Ascending aorta (tissue), 2 donors: ENCODE data around the gene NCOA5. TPM values are rescaled to one million over a fixed set of nuclear protein-coding genes. Genes with fewer than 3 reads are reported as not detected.

Source experiments
- DNase-seq, 2 donors: peaks; one replicate each; pipeline ENCODE4 v3.0.0-alpha.2; 2019; ENCODE audit warnings: low spot score in 2 of 2
- H3K27ac ChIP-seq, 2 donors: fragments of 200-600 bp; sonication (generic); one replicate each; pipeline ENCODE4 v1.5.1; 2016 to 2017; ENCODE audit warnings: mild to moderate bottlenecking in 1 of 2
- H3K27me3 ChIP-seq: fragments of 200-600 bp; sonication (generic); one replicate; pipeline ENCODE4 v1.5.1; 2017
- H3K36me3 ChIP-seq, 2 donors: fragments of 200-600 bp; sonication (generic); one replicate each; pipeline ENCODE4 v1.5.1; 2016
- H3K4me1 ChIP-seq, 2 donors: fragments of 200-600 bp; sonication (generic); one replicate each; pipeline ENCODE4 v1.5.1; 2016 to 2017; ENCODE audit warnings: mild to moderate bottlenecking in 1 of 2
- H3K4me3 ChIP-seq, 2 donors: fragments of 200-600 bp; sonication (generic); one replicate each; pipeline ENCODE4 v1.5.1; 2016 to 2017; ENCODE audit warnings: mild to moderate bottlenecking in 1 of 2
- H3K9me3 ChIP-seq, 2 donors: fragments of 200-600 bp; sonication (generic); one replicate each; pipeline ENCODE4 v1.5.1; 2016
- intact Hi-C: fragments of 100-400 bp; cut with DNase I; formaldehyde crosslinking; loops from one replicate; pipeline ENCODE4 v1.15.1; 2023
- total RNA-seq: library from RNA; depleted of rRNA; stranded (reverse); fragments of >200 nt; gene quantifications from one replicate; pipeline ENCODE4 v1.1.0, GENCODE V29; 2016
- TF ChIP-seq, protein P1 (sequence below), 3 experiments: fragments of 200-600 bp in 2 of 3; fragments of 450-650 bp in 1 of 3; sonication (generic) in 2 of 3; IDR thresholded peaks; one replicate each; pipeline ENCODE4 v1.5.1; 2016 to 2019; ENCODE audit warnings: antibody characterized with exemption in 3 of 3, mild to moderate bottlenecking in 1 of 3, moderate library complexity in 1 of 3

Gene NCOA5
- total RNA-seq, 1 donor from 2014 or later, result 70.4 TPM

DNA sequence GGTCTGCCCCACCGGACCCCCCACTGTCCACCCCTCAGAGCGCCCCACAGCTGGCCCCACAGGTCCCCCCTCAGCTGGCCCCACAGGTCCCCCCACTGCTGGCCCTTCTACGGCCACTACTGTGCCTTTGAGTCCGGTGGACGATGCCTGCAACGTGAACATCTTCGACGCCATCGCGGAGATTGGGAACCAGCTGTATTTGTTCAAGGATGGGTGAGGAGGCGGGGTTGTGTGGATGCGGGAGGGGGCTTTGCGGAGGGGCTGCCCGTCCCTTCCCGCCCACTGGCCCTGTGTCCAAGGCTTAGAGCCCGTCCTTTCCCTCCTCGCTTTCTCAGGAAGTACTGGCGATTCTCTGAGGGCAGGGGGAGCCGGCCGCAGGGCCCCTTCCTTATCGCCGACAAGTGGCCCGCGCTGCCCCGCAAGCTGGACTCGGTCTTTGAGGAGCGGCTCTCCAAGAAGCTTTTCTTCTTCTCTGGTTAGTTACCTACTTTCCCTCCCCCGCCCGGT lies 76.4 kb downstream of the NCOA5 start:
- DNase-seq, result no peak
- TF ChIP-seq, protein P1, sequence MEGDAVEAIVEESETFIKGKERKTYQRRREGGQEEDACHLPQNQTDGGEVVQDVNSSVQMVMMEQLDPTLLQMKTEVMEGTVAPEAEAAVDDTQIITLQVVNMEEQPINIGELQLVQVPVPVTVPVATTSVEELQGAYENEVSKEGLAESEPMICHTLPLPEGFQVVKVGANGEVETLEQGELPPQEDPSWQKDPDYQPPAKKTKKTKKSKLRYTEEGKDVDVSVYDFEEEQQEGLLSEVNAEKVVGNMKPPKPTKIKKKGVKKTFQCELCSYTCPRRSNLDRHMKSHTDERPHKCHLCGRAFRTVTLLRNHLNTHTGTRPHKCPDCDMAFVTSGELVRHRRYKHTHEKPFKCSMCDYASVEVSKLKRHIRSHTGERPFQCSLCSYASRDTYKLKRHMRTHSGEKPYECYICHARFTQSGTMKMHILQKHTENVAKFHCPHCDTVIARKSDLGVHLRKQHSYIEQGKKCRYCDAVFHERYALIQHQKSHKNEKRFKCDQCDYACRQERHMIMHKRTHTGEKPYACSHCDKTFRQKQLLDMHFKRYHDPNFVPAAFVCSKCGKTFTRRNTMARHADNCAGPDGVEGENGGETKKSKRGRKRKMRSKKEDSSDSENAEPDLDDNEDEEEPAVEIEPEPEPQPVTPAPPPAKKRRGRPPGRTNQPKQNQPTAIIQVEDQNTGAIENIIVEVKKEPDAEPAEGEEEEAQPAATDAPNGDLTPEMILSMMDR (IDR thresholded peaks at IDR 0.05), result no peak
- Histone ChIP-seq H3K27ac (no peak overlapping the region), H3K36me3 (no peaks in the 10 kb centered on the region), H3K4me1 (peaks cover 0 to 3% of the 10 kb centered on the region in 2 donors), H3K27me3 (peaks cover 22% of the 10 kb centered on the region), H3K9me3 (no peaks in the 10 kb centered on the region), H3K4me3 (no peak overlapping the region)
- intact Hi-C loops, result no loop called here

DNA sequence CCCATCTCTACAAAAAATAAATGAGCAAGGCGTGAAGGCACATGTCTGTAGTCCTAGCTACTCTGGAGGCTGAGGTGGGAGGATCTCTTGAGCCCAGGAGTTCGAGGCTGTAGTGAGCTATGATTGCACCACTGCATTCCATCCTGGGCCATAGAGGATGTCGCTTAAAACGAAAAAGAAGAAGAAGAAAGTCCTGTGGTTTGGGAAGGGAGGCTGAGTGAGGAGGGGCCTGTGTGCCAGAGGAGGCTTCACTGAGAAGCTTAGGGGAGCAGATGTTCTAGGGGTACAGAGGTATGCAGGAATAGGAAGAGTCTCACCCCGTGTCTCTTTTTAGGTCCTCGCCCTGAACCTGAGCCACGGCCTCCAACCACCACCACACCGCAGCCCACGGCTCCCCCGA lies 76.8 kb downstream of the NCOA5 start:
- Histone ChIP-seq H3K4me3 (no peak overlapping the region), H3K27ac (no peak overlapping the region), H3K27me3 (peaks cover 22% of the 10 kb centered on the region), H3K4me1 (peaks cover 0 to 3% of the 10 kb centered on the region in 2 donors), H3K36me3 (no peaks in the 10 kb centered on the region), H3K9me3 (no peaks in the 10 kb centered on the region)
- TF ChIP-seq, protein P1 (IDR thresholded peaks at IDR 0.05), result no peak
- no peak for DNase-seq
- intact Hi-C loops, result no loop called here

DNA sequence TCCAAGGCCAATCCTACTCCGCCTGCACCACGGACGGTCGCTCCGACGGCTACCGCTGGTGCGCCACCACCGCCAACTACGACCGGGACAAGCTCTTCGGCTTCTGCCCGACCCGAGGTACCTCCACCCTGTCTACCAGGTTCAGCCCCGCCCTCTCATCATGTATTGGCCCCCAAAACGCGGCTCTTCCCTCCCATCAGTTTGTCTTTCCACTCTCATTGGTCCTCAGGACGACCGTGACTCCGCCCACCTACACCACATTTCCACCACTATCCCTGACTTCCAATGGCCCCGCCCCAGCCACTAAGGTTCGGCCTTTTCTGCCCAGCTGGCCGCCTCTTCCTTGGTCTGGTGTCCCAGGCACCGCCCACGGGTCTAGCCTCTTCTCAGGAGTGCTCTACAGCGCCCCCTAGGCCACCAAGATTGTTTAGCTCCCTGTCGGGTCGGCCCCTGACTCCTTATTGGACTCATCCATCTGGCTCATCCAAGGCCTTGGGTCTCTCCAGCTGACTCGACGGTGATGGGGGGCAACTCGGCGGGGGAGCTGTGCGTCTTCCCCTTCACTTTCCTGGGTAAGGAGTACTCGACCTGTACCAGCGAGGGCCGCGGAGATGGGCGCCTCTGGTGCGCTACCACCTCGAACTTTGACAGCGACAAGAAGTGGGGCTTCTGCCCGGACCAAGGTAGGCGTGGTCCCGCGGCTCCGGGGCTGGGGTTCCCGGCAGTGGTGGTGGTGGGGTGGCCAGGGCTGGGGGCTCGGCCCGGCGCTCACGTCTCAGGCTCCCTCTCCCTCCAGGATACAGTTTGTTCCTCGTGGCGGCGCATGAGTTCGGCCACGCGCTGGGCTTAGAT lies 77.9 kb downstream of the NCOA5 start:
- TF ChIP-seq, protein P1 (IDR thresholded peaks at IDR 0.05), result no peak
- H3K27ac ChIP-seq, result no peak overlapping the region
- intact Hi-C loops, result no loop called here
- peaks cover 0 to 3% of the 10 kb centered on the region in 2 donors for H3K4me1 ChIP-seq
- no peaks in the 10 kb centered on the region for H3K9me3 ChIP-seq
- no peaks in the 10 kb centered on the region for H3K36me3 ChIP-seq
- peaks cover 22% of the 10 kb centered on the region for H3K27me3 ChIP-seq
- peak in 1 of 2 donors; percentile 44 for DNase-seq
- H3K4me3 ChIP-seq, result no peak overlapping the region

Other genes with a start within 250 kb of the NCOA5 start
- 34.4 TPM for gene ACOT8, start 232.6 kb downstream of the NCOA5 start, total RNA-seq
- 6.8 TPM for gene ZSWIM3, start 232.3 kb downstream of the NCOA5 start, total RNA-seq
- gene ZSWIM1, start 208.7 kb downstream of the NCOA5 start, total RNA-seq, result 3.5 TPM
- 32.8 TPM for gene SPATA25, start 202.3 kb downstream of the NCOA5 start, total RNA-seq
- gene NEURL2, start 198.8 kb downstream of the NCOA5 start, total RNA-seq, result 4.0 TPM
- 82.0 TPM for gene CTSA, start 198.6 kb downstream of the NCOA5 start, total RNA-seq
- 909 TPM for gene PLTP, start 177.8 kb downstream of the NCOA5 start, total RNA-seq
- gene PCIF1, start 155.3 kb downstream of the NCOA5 start, total RNA-seq, result 45.7 TPM
- gene ZNF335, start 117.8 kb downstream of the NCOA5 start, total RNA-seq, result 27.8 TPM
- not detected for gene MMP9, start 81.1 kb downstream of the NCOA5 start, total RNA-seq
- not detected for gene SLC12A5, start 60.7 kb downstream of the NCOA5 start, total RNA-seq
- gene CD40, start 28.4 kb upstream of the NCOA5 start, total RNA-seq, result 34.7 TPM
- gene CDH22, start 218.5 kb upstream of the NCOA5 start, total RNA-seq, result not detected